WTC11 (cell line): ENCODE measurements around the gene IL17RA.

Experiments used
- OVOL2 ChIP-seq: fragments of 250-450 bp; sonication (Bioruptor Pico); IDR thresholded peaks from 2 replicates; pipeline ENCODE4 v1.9.0; 2021; ENCODE audit warnings: mild to moderate bottlenecking, borderline replicate concordance
- TF ChIP-seq, protein P1 (sequence below): fragments of 250-450 bp; sonication (Bioruptor Pico); IDR thresholded peaks from 2 replicates; pipeline ENCODE4 v1.9.0; 2021; ENCODE audit warnings: mild to moderate bottlenecking
- TF ChIP-seq, protein P2 (sequence below): sonication (generic); formaldehyde crosslinking; conservative IDR thresholded peaks from 2 replicates; pipeline ENCODE4 v1.8.1; 2023; ENCODE audit warnings: mild to moderate bottlenecking, low read depth, missing genetic modification reagents, moderate library complexity
- TF ChIP-seq, protein P3 (sequence below): sonication (generic); formaldehyde crosslinking; IDR thresholded peaks from 2 replicates; pipeline ENCODE4 v1.8.1; 2023; ENCODE audit warnings: mild to moderate bottlenecking, missing genetic modification reagents, moderate library complexity

DNA sequence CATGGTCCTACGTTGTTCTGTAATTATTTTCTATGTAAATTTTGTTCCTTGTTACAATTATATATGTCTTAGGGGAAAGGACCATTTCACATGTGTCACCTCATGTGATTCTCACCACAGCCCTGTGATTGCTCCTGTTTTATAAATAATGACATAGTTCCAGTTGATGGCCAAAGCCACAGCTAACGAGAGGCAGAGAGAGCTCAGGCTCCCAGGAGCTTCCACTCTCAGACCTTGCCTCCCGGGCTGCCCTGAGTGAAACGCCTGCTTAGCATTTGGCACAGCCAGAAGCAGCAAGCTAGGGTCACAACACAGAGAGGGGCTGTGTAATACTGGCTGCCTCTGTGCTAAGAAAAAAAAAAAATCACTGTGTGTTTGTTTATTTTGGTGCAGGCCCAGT is 30.4 kb downstream of the IL17RA start:
- TF ChIP-seq, protein P1, sequence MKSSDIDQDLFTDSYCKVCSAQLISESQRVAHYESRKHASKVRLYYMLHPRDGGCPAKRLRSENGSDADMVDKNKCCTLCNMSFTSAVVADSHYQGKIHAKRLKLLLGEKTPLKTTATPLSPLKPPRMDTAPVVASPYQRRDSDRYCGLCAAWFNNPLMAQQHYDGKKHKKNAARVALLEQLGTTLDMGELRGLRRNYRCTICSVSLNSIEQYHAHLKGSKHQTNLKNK (CRISPR knock-in tag) = no peak
- TF ChIP-seq, protein P2, sequence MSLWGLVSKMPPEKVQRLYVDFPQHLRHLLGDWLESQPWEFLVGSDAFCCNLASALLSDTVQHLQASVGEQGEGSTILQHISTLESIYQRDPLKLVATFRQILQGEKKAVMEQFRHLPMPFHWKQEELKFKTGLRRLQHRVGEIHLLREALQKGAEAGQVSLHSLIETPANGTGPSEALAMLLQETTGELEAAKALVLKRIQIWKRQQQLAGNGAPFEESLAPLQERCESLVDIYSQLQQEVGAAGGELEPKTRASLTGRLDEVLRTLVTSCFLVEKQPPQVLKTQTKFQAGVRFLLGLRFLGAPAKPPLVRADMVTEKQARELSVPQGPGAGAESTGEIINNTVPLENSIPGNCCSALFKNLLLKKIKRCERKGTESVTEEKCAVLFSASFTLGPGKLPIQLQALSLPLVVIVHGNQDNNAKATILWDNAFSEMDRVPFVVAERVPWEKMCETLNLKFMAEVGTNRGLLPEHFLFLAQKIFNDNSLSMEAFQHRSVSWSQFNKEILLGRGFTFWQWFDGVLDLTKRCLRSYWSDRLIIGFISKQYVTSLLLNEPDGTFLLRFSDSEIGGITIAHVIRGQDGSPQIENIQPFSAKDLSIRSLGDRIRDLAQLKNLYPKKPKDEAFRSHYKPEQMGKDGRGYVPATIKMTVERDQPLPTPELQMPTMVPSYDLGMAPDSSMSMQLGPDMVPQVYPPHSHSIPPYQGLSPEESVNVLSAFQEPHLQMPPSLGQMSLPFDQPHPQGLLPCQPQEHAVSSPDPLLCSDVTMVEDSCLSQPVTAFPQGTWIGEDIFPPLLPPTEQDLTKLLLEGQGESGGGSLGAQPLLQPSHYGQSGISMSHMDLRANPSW = no peak
- TF ChIP-seq OVOL2 (CRISPR knock-in tag) = no peak
- TF ChIP-seq, protein P3, sequence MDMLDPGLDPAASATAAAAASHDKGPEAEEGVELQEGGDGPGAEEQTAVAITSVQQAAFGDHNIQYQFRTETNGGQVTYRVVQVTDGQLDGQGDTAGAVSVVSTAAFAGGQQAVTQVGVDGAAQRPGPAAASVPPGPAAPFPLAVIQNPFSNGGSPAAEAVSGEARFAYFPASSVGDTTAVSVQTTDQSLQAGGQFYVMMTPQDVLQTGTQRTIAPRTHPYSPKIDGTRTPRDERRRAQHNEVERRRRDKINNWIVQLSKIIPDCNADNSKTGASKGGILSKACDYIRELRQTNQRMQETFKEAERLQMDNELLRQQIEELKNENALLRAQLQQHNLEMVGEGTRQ (CRISPR knock-in tag) = no peak
